NCI-H1436 treated with DMSO at 0.1 percent for 48 hours (cell line): ENCODE results near the gene IER5.
"Not testable (repeated sequence)": the region's sequence is repeated elsewhere in the genome, so short reads cannot be mapped to it uniquely, and the experiment has no call there.

Source experiments
- DNase-seq: peaks from one replicate; lab custom pipeline; 2025; lab: John Stamatoyannopoulos, UW

IER5 gene

GRCh38 chr1:181088079-181089016 is at the start of gene IER5:
IER5 (plus strand) TSS chr1:181088700; CDS start chr1:181088903, 203 bp downstream.
- DNase-seq: peak; percentile 77

- no peak for DNase-seq
Measured at GRCh38 chr1:181040284-181040865, 48.1 kb upstream of the IER5 start.

GRCh38 chr1:181043025-181043888 is 45.2 kb upstream of the IER5 start:
- DNase-seq: no peak

GRCh38 chr1:181044449-181044966 is 44.0 kb upstream of the IER5 start:
- no peak for DNase-seq

GRCh38 chr1:181045946-181046345 is 42.6 kb upstream of the IER5 start:
- not testable (repeated sequence) for DNase-seq

- no peak for DNase-seq
Measured at GRCh38 chr1:181049378-181049777, 39.1 kb upstream of the IER5 start.

- no peak for DNase-seq
Measured at GRCh38 chr1:181050922-181051321, 37.6 kb upstream of the IER5 start.

- no peak for DNase-seq
Measured at GRCh38 chr1:181056560-181056959, 31.9 kb upstream of the IER5 start.

GRCh38 chr1:181057079-181057478 is 31.4 kb upstream of the IER5 start:
- DNase-seq: no peak

- no peak for DNase-seq
Measured at GRCh38 chr1:181059435-181059834, 29.1 kb upstream of the IER5 start.

- no peak for DNase-seq
Measured at GRCh38 chr1:181060066-181060465, 28.4 kb upstream of the IER5 start.

GRCh38 chr1:181060947-181061346 is 27.6 kb upstream of the IER5 start:
- DNase-seq: not testable (repeated sequence)

- no peak for DNase-seq
Measured at GRCh38 chr1:181061487-181061886, 27.0 kb upstream of the IER5 start.

- DNase-seq: no peak
Measured at GRCh38 chr1:181061891-181062835, 26.3 kb upstream of the IER5 start.

- DNase-seq: no peak
Measured at GRCh38 chr1:181062836-181063428, 25.6 kb upstream of the IER5 start.

GRCh38 chr1:181064011-181064623 is 24.4 kb upstream of the IER5 start:
- DNase-seq: no peak

GRCh38 chr1:181064702-181065101 is 23.8 kb upstream of the IER5 start:
- DNase-seq: no peak

GRCh38 chr1:181073638-181074037 is 14.9 kb upstream of the IER5 start:
- DNase-seq: no peak

- no peak for DNase-seq
Measured at GRCh38 chr1:181075766-181076350, 12.6 kb upstream of the IER5 start.

GRCh38 chr1:181076852-181077251 is 11.6 kb upstream of the IER5 start:
- DNase-seq: no peak
